K562 (cell line): ENCODE data around the gene PCMTD2. TPM values are rescaled to one million over a fixed set of nuclear protein-coding genes. Genes with fewer than 3 reads are reported as not detected.

Experiments
- ATAC-seq: fragments of 200-7000 bp; cut with Tn5 transposase; 3 replicates; pipeline ENCODE4 v1.9.1; 2020; ENCODE audit warnings: moderate library complexity
- BruUV-seq: library from RNA; stranded (reverse); fragments of 400-500 nt; replicated peaks from 2 replicates; lab custom pipeline; 2021; lab: Mats Ljungman, UMichigan
- CTCF ChIA-PET: fragments of 300-600 bp; formaldehyde crosslinking; extraction: SDS; loops from one replicate; lab custom pipeline; 2021; ENCODE audit warnings: low intra/inter-chr PET ratio; lab: Yijun Ruan, JAX
- POLR2A ChIA-PET: fragments of 300-600, 350-650 bp; sonication (Branson Sonifier 250); formaldehyde crosslinking; extraction: SDS; loops from one replicate; lab custom pipeline; 2021; ENCODE audit warnings: antibody characterized with exemption, inconsistent platforms; lab: Yijun Ruan, JAX
- DNase-seq, 4 experiments: peaks; one replicate each; pipeline versions ENCODE4 v3.0.0 to v3.0.0-alpha.2; 2011 to 2018; ENCODE audit warnings: low spot score in 3 of 4, mixed read lengths in 3 of 4; ENCODE audit errors: extremely low read depth in 1 of 4
- FAIRE-seq: peaks from 2 replicates; lab custom pipeline; 2011; peaks lifted over from hg19 to GRCh38; lab: Jason Lieb, UNC
- H2AFZ ChIP-seq: 2 replicates; pipeline ENCODE4 v1.6.0; 2011; ENCODE audit warnings: low read depth, low read length, control low read depth, inconsistent platforms
- H3K27ac ChIP-seq: fragments of 200-600 bp; 3 replicates; pipeline ENCODE4 v1.8.0; 2011; ENCODE audit warnings: low read depth, mild to moderate bottlenecking, control low read depth, inconsistent platforms, low read length, moderate library complexity, mixed read lengths; ENCODE audit errors: extremely low read depth
- H3K27me3 ChIP-seq, 2 experiments: fragments of 300-600 bp in 1 of 2; 2 replicates in 1 of 2; 3 replicates in 1 of 2; pipeline versions ENCODE4 v1.6.0 to v1.8.0; 2011; ENCODE audit warnings: inconsistent platforms in 2 of 2, low read length in 2 of 2, mild to moderate bottlenecking in 1 of 2, mixed read lengths in 1 of 2, moderate library complexity in 1 of 2; ENCODE audit not compliant: control insufficient read depth in 2 of 2, insufficient read depth in 2 of 2
- H3K36me3 ChIP-seq: fragments of 300-600 bp; 3 replicates; pipeline ENCODE4 v1.8.0; 2011; ENCODE audit warnings: mild to moderate bottlenecking, low read length, inconsistent platforms; ENCODE audit not compliant: control insufficient read depth, insufficient read depth
- H3K4me1 ChIP-seq, 2 experiments: fragments of 200-600 bp in 1 of 2; replicated peaks in 1 of 2; 2 replicates in 1 of 2; 3 replicates in 1 of 2; pipeline versions ENCODE4 v1.5.1 to v1.8.0; 2011; ENCODE audit warnings: inconsistent platforms in 2 of 2, low read length in 2 of 2, mild to moderate bottlenecking in 1 of 2, mixed read lengths in 1 of 2, moderate library complexity in 1 of 2; ENCODE audit not compliant: control insufficient read depth in 2 of 2, insufficient read depth in 2 of 2
- H3K4me2 ChIP-seq: 2 replicates; pipeline ENCODE4 v1.6.1; 2011; ENCODE audit warnings: low read length, control low read depth, inconsistent platforms, mixed read lengths; ENCODE audit not compliant: insufficient read depth
- H3K4me3 ChIP-seq: fragments of 200-600 bp; sonication (generic), shearing (Covaris generic); 2 replicates; pipeline ENCODE4 v1.5.1; 2016; ENCODE audit warnings: control low read depth, inconsistent platforms
- H3K79me2 ChIP-seq: fragments of 200-600 bp; 3 replicates; pipeline ENCODE4 v1.8.0; 2011; ENCODE audit warnings: low read length, inconsistent platforms; ENCODE audit not compliant: control insufficient read depth, insufficient read depth
- H3K9ac ChIP-seq, 2 experiments: 2 replicates each; pipeline versions ENCODE4 v1.6.0 to v1.6.1; 2011; ENCODE audit warnings: low read depth in 2 of 2, low read length in 2 of 2, control low read depth in 1 of 2, inconsistent platforms in 1 of 2, mild to moderate bottlenecking in 1 of 2, mixed read lengths in 1 of 2; ENCODE audit not compliant: insufficient read depth in 1 of 2
- H3K9me1 ChIP-seq: one replicate; pipeline ENCODE4 v1.6.0; 2011; ENCODE audit warnings: inconsistent platforms, mild to moderate bottlenecking, low read length, moderate library complexity; ENCODE audit not compliant: control insufficient read depth, insufficient read depth
- H3K9me3 ChIP-seq: replicated peaks from 2 replicates; pipeline ENCODE4 v1.5.1; 2011; ENCODE audit warnings: low read depth, low read length, inconsistent platforms; ENCODE audit not compliant: control insufficient read depth, insufficient read depth
- H4K20me1 ChIP-seq: replicated peaks from 2 replicates; pipeline ENCODE4 v1.6.1; 2011; ENCODE audit warnings: low read length, inconsistent platforms, mixed read lengths; ENCODE audit not compliant: control insufficient read depth, insufficient read depth
- CBX5 ChIP-seq: IDR thresholded peaks from 2 replicates; pipeline ENCODE4 v1.6.1; 2014; ENCODE audit warnings: low read depth, borderline replicate concordance
- HDAC6 ChIP-seq: IDR thresholded peaks from 2 replicates; pipeline ENCODE4 v1.6.1; 2012; ENCODE audit warnings: low read depth, mild to moderate bottlenecking, control low read depth, inconsistent platforms, low read length, moderate library complexity
- PHF8 ChIP-seq: fragments of 200-600 bp; sonication (generic); IDR thresholded peaks from 2 replicates; pipeline ENCODE4 v1.6.1; 2012; ENCODE audit warnings: mixed run types, mild to moderate bottlenecking, inconsistent platforms, low read length, moderate library complexity, borderline replicate concordance
- SAFB ChIP-seq: fragments of 200-400 bp; formaldehyde crosslinking; IDR thresholded peaks from 2 replicates; pipeline ENCODE4 v1.6.1; 2017; ENCODE audit warnings: low read depth, low read length, borderline replicate concordance
- ZNF184 ChIP-seq: sonication (generic); formaldehyde crosslinking; IDR thresholded peaks from 2 replicates; pipeline ENCODE4 v1.5.0; 2020; ENCODE audit warnings: missing genetic modification reagents
- ZNF589 ChIP-seq: fragments of 200-800 bp; sonication (Bioruptor generic); IDR thresholded peaks from 2 replicates; pipeline ENCODE4 v1.6.1; 2016; ENCODE audit warnings: low read depth, missing genetic modification characterization, missing compliant biosample characterization
- WGBS: fragments of 100-300 bp; shearing (Covaris generic); methylation state at CpG from one replicate; pipeline ENCODE4 v1.1.6; 2016; ENCODE audit warnings: low coverage, mixed read lengths; ENCODE audit not compliant: insufficient coverage; ENCODE audit errors: missing lambda C conversion rate; 5-methylcytosine and 5-hydroxymethylcytosine counted together
- in situ Hi-C: fragments of 300-500 bp; cut with MboI; formaldehyde crosslinking; loops from 4 replicates; pipeline ENCODE4 v1.15.0; 2018; ENCODE audit warnings: inconsistent platforms, mixed read lengths
- intact Hi-C: fragments of 100-400 bp; cut with micrococcal nuclease; formaldehyde crosslinking; loops from 2 replicates; pipeline ENCODE4 v1.14.2; 2022
- polyA plus RNA-seq, 8 experiments: library from polyadenylated mRNA; depleted of rRNA in 4 of 8; stranded (reverse) in 5 of 8; unstranded in 3 of 8; fragments of >200 nt; fragmentation: Nextera tagmentation in 2 of 8; fragmentation: Illumina TruSeq in 1 of 8; extraction: Ambion mirVana in 2 of 8; extraction: Trizol in 1 of 8; gene quantifications; 2 replicates each; pipeline versions ENCODE4 v1.2.1 to v1.2.3, GENCODE V29; 2011 to 2014; ENCODE audit warnings: inconsistent platforms in 1 of 8, missing spikeins in 1 of 8
- total RNA-seq, 7 experiments: library from RNA; depleted of rRNA in 6 of 7; stranded (reverse); fragments of >200 nt in 6 of 7; fragmentation: Illumina TruSeq in 2 of 7; extraction: Trizol in 2 of 7; gene quantifications; 2 replicates each; pipeline versions ENCODE4 v1.2.1 to v1.2.3, GENCODE V29; 2011 to 2021; ENCODE audit warnings: low replicate concordance in 1 of 7
- TF ChIP-seq, protein P1 (sequence below): fragments of 150-350 bp; conservative IDR thresholded peaks from 2 replicates; pipeline ENCODE4 v1.6.1; 2014; ENCODE audit warnings: low read length
- TF ChIP-seq, protein P2 (sequence below): fragments of 250-450 bp; sonication (Bioruptor Pico); IDR thresholded peaks from 2 replicates; pipeline ENCODE4 v1.4.0; 2020; ENCODE audit warnings: mild to moderate bottlenecking

The PCMTD2 gene
- total and polyA plus RNA-seq, 9 of the 15 experiments (the other 6 are each of a cell fraction or from before 2014, with no cell fraction given) = 11.3 to 49.3 (median 28.4) TPM

DNA sequence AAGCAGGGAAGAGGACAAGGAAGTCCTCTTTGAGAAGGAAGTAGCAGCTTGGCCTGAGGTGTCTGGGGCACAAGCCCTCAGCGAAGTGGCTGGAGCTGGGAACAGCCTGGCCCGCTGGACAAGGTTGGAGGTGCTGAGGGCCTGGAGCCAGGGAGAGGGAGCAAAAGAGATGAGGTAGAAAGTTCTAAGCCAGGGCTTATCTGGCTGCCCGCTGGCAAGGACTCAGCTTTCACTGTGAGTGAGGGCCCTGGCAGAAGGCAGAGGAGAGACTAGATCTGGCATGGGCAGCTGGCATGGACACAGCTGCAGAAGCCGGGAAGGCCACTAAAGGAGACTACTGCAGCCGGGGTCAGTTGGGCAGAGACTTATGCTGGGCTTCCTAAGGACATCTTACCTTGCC lies 21.8 kb upstream of the PCMTD2 start:
- ATAC-seq (no peak), FAIRE-seq (no peak), DNase-seq (no peak)
- Histone ChIP-seq H3K4me3 (no peak overlapping the region), H3K27ac (no peak overlapping the region), H3K9me1 (peaks cover 6% of the 10 kb centered on the region), H3K9me3 (no peaks in the 10 kb centered on the region), H3K36me3 (no peaks in the 10 kb centered on the region), H4K20me1 (no peaks in the 10 kb centered on the region; the same call in 1 of the 2 replicates), H3K4me1 (peaks cover 3 to 23% of the 10 kb centered on the region in 2 experiments; a peak in 3 of 5 replicates), H3K27me3 (peaks cover 10 to 46% of the 10 kb centered on the region in 2 experiments; a peak in 4 of 5 replicates), H2AFZ (no peak overlapping the region)
- POLR2A ChIA-PET = interaction anchor here (1.1 kb wide), 1 partner anchor 9 kb away, joined by 3 read pairs; no protein-coding TSS in a partner anchor
- in situ Hi-C loops (no loop called here), intact Hi-C loops (no loop called here)
- BruUV-seq = no TSS peak
- TF ChIP-seq, protein P1, sequence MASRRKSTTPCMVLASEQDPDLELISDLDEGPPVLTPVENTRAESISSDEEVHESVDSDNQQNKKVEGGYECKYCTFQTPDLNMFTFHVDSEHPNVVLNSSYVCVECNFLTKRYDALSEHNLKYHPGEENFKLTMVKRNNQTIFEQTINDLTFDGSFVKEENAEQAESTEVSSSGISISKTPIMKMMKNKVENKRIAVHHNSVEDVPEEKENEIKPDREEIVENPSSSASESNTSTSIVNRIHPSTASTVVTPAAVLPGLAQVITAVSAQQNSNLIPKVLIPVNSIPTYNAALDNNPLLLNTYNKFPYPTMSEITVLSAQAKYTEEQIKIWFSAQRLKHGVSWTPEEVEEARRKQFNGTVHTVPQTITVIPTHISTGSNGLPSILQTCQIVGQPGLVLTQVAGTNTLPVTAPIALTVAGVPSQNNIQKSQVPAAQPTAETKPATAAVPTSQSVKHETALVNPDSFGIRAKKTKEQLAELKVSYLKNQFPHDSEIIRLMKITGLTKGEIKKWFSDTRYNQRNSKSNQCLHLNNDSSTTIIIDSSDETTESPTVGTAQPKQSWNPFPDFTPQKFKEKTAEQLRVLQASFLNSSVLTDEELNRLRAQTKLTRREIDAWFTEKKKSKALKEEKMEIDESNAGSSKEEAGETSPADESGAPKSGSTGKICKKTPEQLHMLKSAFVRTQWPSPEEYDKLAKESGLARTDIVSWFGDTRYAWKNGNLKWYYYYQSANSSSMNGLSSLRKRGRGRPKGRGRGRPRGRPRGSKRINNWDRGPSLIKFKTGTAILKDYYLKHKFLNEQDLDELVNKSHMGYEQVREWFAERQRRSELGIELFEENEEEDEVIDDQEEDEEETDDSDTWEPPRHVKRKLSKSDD = no peak
- TF ChIP-seq PHF8 (no peak), CBX5 (no peak), SAFB (no peak), ZNF184 (CRISPR knock-in tag) (no peak), HDAC6 (no peak), ZNF589 (CRISPR knock-in tag) (no peak)
- TF ChIP-seq, protein P2, sequence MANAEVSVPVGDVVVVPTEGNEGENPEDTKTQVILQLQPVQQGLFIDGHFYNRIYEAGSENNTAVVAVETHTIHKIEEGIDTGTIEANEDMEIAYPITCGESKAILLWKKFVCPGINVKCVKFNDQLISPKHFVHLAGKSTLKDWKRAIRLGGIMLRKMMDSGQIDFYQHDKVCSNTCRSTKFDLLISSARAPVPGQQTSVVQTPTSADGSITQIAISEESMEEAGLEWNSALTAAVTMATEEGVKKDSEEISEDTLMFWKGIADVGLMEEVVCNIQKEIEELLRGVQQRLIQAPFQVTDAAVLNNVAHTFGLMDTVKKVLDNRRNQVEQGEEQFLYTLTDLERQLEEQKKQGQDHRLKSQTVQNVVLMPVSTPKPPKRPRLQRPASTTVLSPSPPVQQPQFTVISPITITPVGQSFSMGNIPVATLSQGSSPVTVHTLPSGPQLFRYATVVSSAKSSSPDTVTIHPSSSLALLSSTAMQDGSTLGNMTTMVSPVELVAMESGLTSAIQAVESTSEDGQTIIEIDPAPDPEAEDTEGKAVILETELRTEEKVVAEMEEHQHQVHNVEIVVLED (CRISPR knock-in tag) = no peak
- TF ChIP-seq, all 486 proteins: peak for 0
- CTCF ChIA-PET = no interaction called here
- WGBS = 29% methylated on average over 5 of the region's 5 CpGs
- Histone ChIP-seq H3K79me2 (no peaks in the 10 kb centered on the region), H3K9ac (0 out of 4 replicates have a peak overlapping the region, but pooled peaks of 1 of the 2 experiments have one; percentile 58), H3K4me2 (no peak overlapping the region)
